Ovary (tissue), 9 donors: ENCODE measurements around the gene AMMECR1L. TPM values are rescaled to one million over a fixed set of nuclear protein-coding genes. Genes with fewer than 3 reads are reported as not detected.
"Not testable (repeated sequence)": the region's sequence is repeated elsewhere in the genome, so short reads cannot be mapped to it uniquely, and the experiment has no call there.

Source experiments
- DNase-seq, 5 donors: peaks; one replicate each; pipeline ENCODE4 v3.0.0-alpha.2; 2019 to 2020
- H3K27ac ChIP-seq, 2 donors: fragments of 200-600 bp; one replicate each; pipeline versions ENCODE4 v1.5.1 to v1.8.0; 2019 to 2022
- H3K27me3 ChIP-seq: fragments of 200-600 bp; one replicate; pipeline ENCODE4 v1.8.0; 2022
- H3K36me3 ChIP-seq: fragments of 200-600 bp; sonication (generic); one replicate; pipeline ENCODE4 v1.5.1; 2019
- H3K4me1 ChIP-seq: one replicate; pipeline ENCODE4 v1.8.1; 2013; ENCODE audit warnings: mild to moderate bottlenecking, moderate library complexity; ENCODE audit not compliant: insufficient read depth
- H3K4me3 ChIP-seq: fragments of 200-600 bp; sonication (generic); one replicate; pipeline ENCODE4 v1.5.1; 2017
- H3K9me3 ChIP-seq, 2 donors: fragments of 200-600 bp in 1 of 2; sonication (generic) in 1 of 2; one replicate each; pipeline versions ENCODE4 v1.5.1 to v1.8.1; 2013 to 2019; ENCODE audit warnings: mild to moderate bottlenecking in 1 of 2, moderate library complexity in 1 of 2
- CTCF ChIP-seq, 3 donors: fragments of 450-650 bp in 2 of 3; fragments of 200-600 bp in 1 of 3; IDR thresholded peaks; one replicate each; pipeline versions ENCODE4 v1.5.1 to v1.8.0; 2016 to 2022; ENCODE audit warnings: antibody characterized with exemption in 3 of 3, mild to moderate bottlenecking in 1 of 3
- EP300 ChIP-seq: sonication (generic); formaldehyde crosslinking; IDR thresholded peaks from one replicate; pipeline ENCODE4 v1.6.1; 2017; ENCODE audit warnings: antibody characterized with exemption
- POLR2A ChIP-seq: fragments of 450-650 bp; IDR thresholded peaks from one replicate; pipeline ENCODE4 v1.6.1; 2017; ENCODE audit warnings: antibody characterized with exemption, mild to moderate bottlenecking, moderate library complexity
- WGBS, 3 donors: extraction: QIAGEN DNeasy Blood & Tissue Kit in 1 of 3; methylation state at CpG; one replicate each; pipeline versions ENCODE4 v1.1.5 to v1.1.7; 2013 to 2017; 5-methylcytosine and 5-hydroxymethylcytosine counted together
- intact Hi-C, 4 donors: fragments of 100-400 bp; cut with DNase I; formaldehyde crosslinking; loops; one replicate each; pipeline versions ENCODE4 v1.11.0 to v1.15.1; 2022 to 2023
- polyA plus RNA-seq, 2 donors: library from polyadenylated mRNA; stranded (reverse); fragments of 200-250 nt in 1 of 2; fragments of 350-450 nt in 1 of 2; fragmentation: Illumina TruSeq in 1 of 2; extraction: RNeasy Lipid Tissue Mini Kit (QIAGEN cat#74804) in 1 of 2; gene quantifications; one replicate each; pipeline ENCODE4 v1.2.3, GENCODE V29; 2013 to 2014
- total RNA-seq, 7 donors: library from RNA; depleted of rRNA in 2 of 7; stranded (reverse); fragments of >200 nt in 2 of 7; fragmentation: NEBNext Ultra II Directional in 3 of 7; extraction: Animal tissue kit (Norgen Biotek cat#: 25700) in 3 of 7; gene quantifications; one replicate each; pipeline versions ENCODE4 v1.1.0 to v1.2.4, GENCODE V29; 2016 to 2023
- donor health status: DM: no; HTN: no; CAD: no; lungs with moderate emphysema.
- donor health status: DM: no; HTN: no; CAD: no.
- donor health status: Bipolar disorder and iron deficiency.
- donor health status: DM: yes; HTN: yes; CAD: no.
- donor health status: DM: no; HTN: no; CAD: no.
- donor health status: DM: yes; HTN: yes; CAD: no.

AMMECR1L gene
- total and polyA plus RNA-seq, 9 donors: 7.7 to 18.8 (median 15.7) TPM

GRCh38 chr2:127884861-127885740, 655 bp downstream of the AMMECR1L start:
- Histone ChIP-seq H3K4me3 (peak overlapping the region; percentile 49), H3K27ac (peak overlapping the region; percentile 75 to 92)
- H3K9me3 ChIP-seq, H3K27me3 ChIP-seq, H3K36me3 ChIP-seq, H3K4me1 ChIP-seq: not testable (repeated sequence)
- intact Hi-C loops: loop anchor here in 1 of 4 donors (10.0 kb wide), 1 partner anchor 210 kb away; the partner anchor contains the start of gene UGGT1
- peak; percentile 63 to 82 (median 78) for DNase-seq
- 0 to 1% (median 1%) methylated on average over 21 to 47 of the region's 61 CpGs for WGBS, 3 donors

GRCh38 chr2:127884436-127884835, 1.3 kb downstream of the AMMECR1L start:
- Histone ChIP-seq H3K9me3 (no peaks in the 10 kb centered on the region), H3K27ac (peak overlapping the region in 1 of 2 donors; percentile 92), H3K36me3 (no peaks in the 10 kb centered on the region), H3K4me3 (peak overlapping the region; percentile 49), H3K4me1 (no peaks in the 10 kb centered on the region), H3K27me3 (no peaks in the 10 kb centered on the region)
- TF ChIP-seq CTCF (IDR thresholded peaks at IDR 0.05) (no peak), POLR2A (no peak), EP300 (no peak)
- 7 to 10% (median 8%) methylated on average over 10 of the region's 10 CpGs for WGBS, 3 donors
- intact Hi-C loops: loop anchor here in 1 of 4 donors (10.0 kb wide), 1 partner anchor 210 kb away; the partner anchor contains the start of gene UGGT1
- DNase-seq: peak in 1 of 5 donors; percentile 26

GRCh38 chr2:127879899-127880298, 5.9 kb downstream of the AMMECR1L start:
- TF ChIP-seq CTCF (IDR thresholded peaks at IDR 0.05) (no peak), POLR2A (no peak), EP300 (no peak)
- Histone ChIP-seq H3K27ac (no peak overlapping the region), H3K4me1 (no peaks in the 10 kb centered on the region), H3K4me3 (no peak overlapping the region), H3K27me3 (no peaks in the 10 kb centered on the region), H3K36me3 (no peaks in the 10 kb centered on the region), H3K9me3 (no peaks in the 10 kb centered on the region)
- intact Hi-C loops: loop anchor here in 1 of 4 donors (10.0 kb wide), 1 partner anchor 215 kb away; the partner anchor contains the start of gene UGGT1
- no peak for DNase-seq
- WGBS, 3 donors: 90 to 93% (median 92%) methylated on average over 5 of the region's 5 CpGs

- TF ChIP-seq EP300: no peak
- no peak for TF ChIP-seq CTCF (IDR thresholded peaks at IDR 0.05)
- TF ChIP-seq POLR2A: no peak
- Histone ChIP-seq H3K27me3 (no peaks in the 10 kb centered on the region), H3K4me3 (no peak overlapping the region), H3K4me1 (no peaks in the 10 kb centered on the region), H3K27ac (no peak overlapping the region), H3K36me3 (no peaks in the 10 kb centered on the region), H3K9me3 (no peaks in the 10 kb centered on the region)
- intact Hi-C loops: no loop called here
- WGBS, 3 donors: 91 to 94% (median 92%) methylated on average over 3 of the region's 3 CpGs
- no peak for DNase-seq
These were observed 8.1 kb downstream of the AMMECR1L start for GRCh38 chr2:127877626-127878025.

- Histone ChIP-seq H3K4me1 (no peaks in the 10 kb centered on the region), H3K27me3 (no peaks in the 10 kb centered on the region), H3K9me3 (no peaks in the 10 kb centered on the region), H3K27ac (no peak overlapping the region), H3K4me3 (no peak overlapping the region), H3K36me3 (no peaks in the 10 kb centered on the region)
- TF ChIP-seq EP300: no peak
- no peak for TF ChIP-seq POLR2A
- no peak for TF ChIP-seq CTCF (IDR thresholded peaks at IDR 0.05)
- intact Hi-C loops: no loop called here
- WGBS, 3 donors: 95 to 100% (median 96%) methylated on average over 2 of the region's 2 CpGs
- no peak for DNase-seq
These were observed 8.6 kb downstream of the AMMECR1L start for GRCh38 chr2:127877136-127877535.
